ENCODE data around the gene CLK1. TPM values are rescaled to one million over a fixed set of nuclear protein-coding genes. Genes with fewer than 3 reads are reported as not detected.

The CLK1 gene
- total and polyA plus RNA-seq, 2 of the 8 experiments (the other 6 are each of a cell fraction or from before 2014, with no cell fraction given) = 22.3 to 35.2 TPM

- Histone ChIP-seq H3K79me1 (ENCODE audit: low read depth, low read length) (no peaks in the 10 kb centered on the region), H2BK5ac (ENCODE audit: low read depth, low read length) (no peak overlapping the region), H3K27ac (ENCODE audit: low read depth, low read length) (no peak overlapping the region), H4K20me1 (replicated peaks in 1 of 2; ENCODE audit: control insufficient read depth in 1 of 2, insufficient read depth in 2 of 2, low read length in 2 of 2) (no peaks in the 10 kb centered on the region), H3K36me3 (ENCODE audit: control insufficient read depth in 2 of 4, insufficient read depth in 4 of 4, low read length in 3 of 4) (no peaks in the 10 kb centered on the region), H3K4me1 (replicated peaks in 1 of 4; ENCODE audit: control insufficient read depth in 3 of 4, insufficient read depth in 4 of 4, low read length in 3 of 4) (peaks cover 0 to 3% (median 2%) of the 10 kb centered on the region in 4 experiments; a peak in 4 of 7 replicates), H3K23me2 (ENCODE audit: low read depth, low read length) (no peaks in the 10 kb centered on the region), H2BK120ac (replicated peaks; ENCODE audit: low read depth, low read length) (no peak overlapping the region), H2BK12ac (ENCODE audit: low read depth, low read length) (no peak overlapping the region), H4K5ac (ENCODE audit: insufficient read length, low read depth, low read length) (no peak overlapping the region), H3K14ac (ENCODE audit: insufficient read length) (no peak overlapping the region), H2BK20ac (ENCODE audit: low read length) (no peak overlapping the region), H3K4me3 (ENCODE audit: extremely low read depth in 1 of 4, insufficient read depth in 2 of 4, low read depth in 3 of 4, low read length in 4 of 4) (no peak overlapping the region), H2AFZ (ENCODE audit: low read length) (no peak overlapping the region), H3K9ac (replicated peaks in 1 of 4; ENCODE audit: extremely low read depth in 1 of 4, low read depth in 3 of 4, low read length in 3 of 4) (no peak overlapping the region), H3K56ac (replicated peaks; ENCODE audit: insufficient read length, low read depth, low read length) (no peak overlapping the region), H2BK15ac (ENCODE audit: low read length) (no peak overlapping the region), H3K4me2 (ENCODE audit: insufficient read depth in 1 of 2, low read depth in 2 of 2, low read length in 2 of 2) (no peak overlapping the region), H3K9me3 (ENCODE audit: insufficient read depth in 2 of 2, low read depth in 1 of 2, low read length in 1 of 2) (no peaks in the 10 kb centered on the region), H3K4ac (replicated peaks; ENCODE audit: insufficient read length, low read depth, low read length) (no peak overlapping the region), H3K27me3 (replicated peaks in 1 of 4; ENCODE audit: control insufficient read depth in 3 of 4, extremely low read depth in 1 of 4, insufficient read depth in 3 of 4, low read length in 3 of 4) (no peaks in the 10 kb centered on the region), H3K18ac (ENCODE audit: extremely low read depth, low read length) (no peak overlapping the region), H4K8ac (ENCODE audit: extremely low read depth, insufficient read depth, low read length) (no peak overlapping the region), H4K91ac (replicated peaks; ENCODE audit: insufficient read length, low read length) (no peak overlapping the region), H3K79me2 (ENCODE audit: control insufficient read depth in 1 of 2, insufficient read depth in 2 of 2, low read length in 2 of 2) (no peaks in the 10 kb centered on the region), H2AK5ac (ENCODE audit: low read depth, low read length) (no peak overlapping the region), H3K23ac (ENCODE audit: insufficient read length) (no peak overlapping the region)
- CTCF ChIA-PET (ENCODE audit: partially characterized antibody) = interaction anchor here (0.8 to 1.5 kb wide), 8 partner anchors 10 to 98 kb away, joined by 3 to 5 read pairs (median 4); partner anchors contain the start of gene NIF3L1
- 91% methylated on average over 24 of the region's 24 CpGs; no CpG with 5 or more reads in 1 of the 2 experiments for WGBS, 2 experiments (ENCODE audit: extremely low coverage in 1 of 2, insufficient coverage in 1 of 2, insufficient read length in 1 of 2, insufficient replicate concordance in 2 of 2, low coverage in 1 of 2, low lambda C conversion rate in 2 of 2, missing lambda C conversion rate in 1 of 2)
- DNase-seq (ENCODE audit: low read depth in 1 of 2, low spot score in 2 of 2) (no peak), FAIRE-seq (no peak)
- POLR2A ChIA-PET (ENCODE audit: partially characterized antibody) = interaction anchor here (0.9 to 2.4 kb wide), 7 partner anchors 11 to 32 kb away, joined by 3 to 7 read pairs (median 4); partner anchors contain the start of gene CLK1
- TF ChIP-seq SUZ12 (IDR thresholded peaks at IDR 0.05; ENCODE audit: low read length) = no peak
- no peak for TF ChIP-seq KDM1A (IDR thresholded peaks at IDR 0.05; ENCODE audit: borderline replicate concordance, low read length)
- no peak for TF ChIP-seq POLR2AphosphoS5 (IDR thresholded peaks at IDR 0.05; ENCODE audit: low read depth, low read length)
- TF ChIP-seq SRF (IDR thresholded peaks at IDR 0.05; ENCODE audit: low read depth, low read length) = no peak
- TF ChIP-seq RXRA (IDR thresholded peaks at IDR 0.05; ENCODE audit: insufficient read depth, low read depth, low read length) = no peak
- TF ChIP-seq POLR2A (IDR thresholded peaks at IDR 0.05; ENCODE audit: control extremely low read depth in 1 of 2, low read depth in 2 of 2, low read length in 2 of 2) = no peak
- no peak for TF ChIP-seq HDAC6 (IDR thresholded peaks at IDR 0.05; ENCODE audit: low read depth, low read length)
- TF ChIP-seq USF2 (IDR thresholded peaks at IDR 0.05; ENCODE audit: low read length) = no peak
- TF ChIP-seq ATF3 (IDR thresholded peaks at IDR 0.05; ENCODE audit: insufficient read depth, low read depth, low read length) = no peak
- TF ChIP-seq FOSL1 (IDR thresholded peaks at IDR 0.05; ENCODE audit: insufficient read depth, low read depth, low read length) = no peak
Measured at GRCh38 chr2:200843993-200844948, 20.2 kb downstream of the CLK1 start.

Measured in H1 (cell line).